ENCODE data around the gene RFX3. TPM values are rescaled to one million over a fixed set of nuclear protein-coding genes. Genes with fewer than 3 reads are reported as not detected.
A peak's percentile ranks its signal among the peaks of the same experiment; 100 is the strongest.

RFX3 gene
- total RNA-seq, 1 experiment from 2014 or later, result 4.5 TPM

- Histone ChIP-seq H4K20me1 (ENCODE audit: low read length) (no peaks in the 10 kb centered on the region), H3K27me3 (ENCODE audit: low read length) (no peaks in the 10 kb centered on the region), H3K9me3 (ENCODE audit: low read length) (no peaks in the 10 kb centered on the region), H3K27ac (ENCODE audit: low read length) (no peak overlapping the region), H3K9ac (ENCODE audit: low read length) (no peak overlapping the region), H3K79me2 (ENCODE audit: low read length) (no peaks in the 10 kb centered on the region), H3F3A (ENCODE audit: low read length, unreplicated experiment) (no peaks in the 10 kb centered on the region), H3K4me3 (ENCODE audit: low read length) (no peak overlapping the region), H2AFZ (ENCODE audit: low read length) (no peak overlapping the region), H3K9me2 (replicated peaks; ENCODE audit: low read length) (no peaks in the 10 kb centered on the region), H3K4me2 (ENCODE audit: low read length) (no peak overlapping the region), H3K36me3 (ENCODE audit: low read depth, low read length) (no peaks in the 10 kb centered on the region), H3K4me1 (ENCODE audit: insufficient read depth, low read length) (peaks cover 20% of the 10 kb centered on the region)
- TF ChIP-seq EZH2phosphoT487 (IDR thresholded peaks at IDR 0.05; ENCODE audit: borderline replicate concordance, low read length), result no peak
- no peak for TF ChIP-seq CTCF (conservative IDR thresholded peaks at IDR 0.05; ENCODE audit: low read depth, low read length)
- TF ChIP-seq EZH2 (IDR thresholded peaks at IDR 0.05; ENCODE audit: low read length, unreplicated experiment), result no peak
- CTCF ChIA-PET, result no interaction called here
- POLR2A ChIA-PET (ENCODE audit: unreplicated experiment), result no interaction called here
- intact Hi-C loops (cut with micrococcal nuclease), result loop anchor here (5.0 kb wide), 1 partner anchor 268 kb away; no protein-coding TSS in a partner anchor
- ATAC-seq (no peak), DNase-seq (no peak)
- no TSS peak for BruUV-seq (replicated peaks)
Measured at GRCh38 chr9:3509926-3510325, 15.9 kb downstream of the RFX3 start.

- ATAC-seq, result peak; percentile 53
- Histone ChIP-seq H3K79me2 (ENCODE audit: low read length) (no peaks in the 10 kb centered on the region), H3K9me3 (ENCODE audit: low read length) (no peaks in the 10 kb centered on the region), H3K9ac (ENCODE audit: low read length) (no peak overlapping the region), H3K27me3 (ENCODE audit: low read length) (no peaks in the 10 kb centered on the region), H4K20me1 (ENCODE audit: low read length) (no peaks in the 10 kb centered on the region), H2AFZ (ENCODE audit: low read length) (no peak overlapping the region), H3K36me3 (ENCODE audit: low read depth, low read length) (no peaks in the 10 kb centered on the region), H3K4me2 (ENCODE audit: low read length) (peak overlapping the region; percentile 49), H3K4me1 (ENCODE audit: insufficient read depth, low read length) (peaks cover 21% of the 10 kb centered on the region), H3K4me3 (ENCODE audit: low read length) (no peak overlapping the region), H3K27ac (ENCODE audit: low read length) (no peak overlapping the region), H3F3A (ENCODE audit: low read length, unreplicated experiment) (no peaks in the 10 kb centered on the region), H3K9me2 (replicated peaks; ENCODE audit: low read length) (no peaks in the 10 kb centered on the region)
- BruUV-seq (replicated peaks), result no TSS peak
- POLR2A ChIA-PET (ENCODE audit: unreplicated experiment), result no interaction called here
- intact Hi-C loops (cut with micrococcal nuclease), result no loop called here
- CTCF ChIA-PET, result no interaction called here
- DNase-seq, result no peak
- TF ChIP-seq EZH2 (IDR thresholded peaks at IDR 0.05; ENCODE audit: low read length, unreplicated experiment) (no peak), EZH2phosphoT487 (IDR thresholded peaks at IDR 0.05; ENCODE audit: borderline replicate concordance, low read length) (no peak), CTCF (conservative IDR thresholded peaks at IDR 0.05; ENCODE audit: low read depth, low read length) (no peak)
Measured at GRCh38 chr9:3508521-3509291, 17.1 kb downstream of the RFX3 start.

GRCh38 chr9:3508078-3508431, 17.7 kb downstream of the RFX3 start:
- Histone ChIP-seq H3K4me3 (ENCODE audit: low read length) (no peak overlapping the region), H3K9ac (ENCODE audit: low read length) (no peak overlapping the region), H3K79me2 (ENCODE audit: low read length) (no peaks in the 10 kb centered on the region), H3F3A (ENCODE audit: low read length, unreplicated experiment) (no peaks in the 10 kb centered on the region), H3K9me2 (replicated peaks; ENCODE audit: low read length) (no peaks in the 10 kb centered on the region), H3K27ac (ENCODE audit: low read length) (no peak overlapping the region), H3K9me3 (ENCODE audit: low read length) (no peaks in the 10 kb centered on the region), H3K27me3 (ENCODE audit: low read length) (no peaks in the 10 kb centered on the region), H3K36me3 (ENCODE audit: low read depth, low read length) (no peaks in the 10 kb centered on the region), H2AFZ (ENCODE audit: low read length) (no peak overlapping the region), H3K4me1 (ENCODE audit: insufficient read depth, low read length) (peaks cover 26% of the 10 kb centered on the region), H4K20me1 (ENCODE audit: low read length) (no peaks in the 10 kb centered on the region), H3K4me2 (ENCODE audit: low read length) (no peak overlapping the region)
- TF ChIP-seq EZH2 (IDR thresholded peaks at IDR 0.05; ENCODE audit: low read length, unreplicated experiment), result no peak
- no peak for TF ChIP-seq CTCF (conservative IDR thresholded peaks at IDR 0.05; ENCODE audit: low read depth, low read length)
- no peak for TF ChIP-seq EZH2phosphoT487 (IDR thresholded peaks at IDR 0.05; ENCODE audit: borderline replicate concordance, low read length)
- intact Hi-C loops (cut with micrococcal nuclease), result no loop called here
- DNase-seq, result no peak
- BruUV-seq (replicated peaks), result no TSS peak
- CTCF ChIA-PET, result no interaction called here
- no peak for ATAC-seq
- POLR2A ChIA-PET (ENCODE audit: unreplicated experiment), result no interaction called here
